ENCODE measurements around the gene IL1A.

The IL1A gene

DNA sequence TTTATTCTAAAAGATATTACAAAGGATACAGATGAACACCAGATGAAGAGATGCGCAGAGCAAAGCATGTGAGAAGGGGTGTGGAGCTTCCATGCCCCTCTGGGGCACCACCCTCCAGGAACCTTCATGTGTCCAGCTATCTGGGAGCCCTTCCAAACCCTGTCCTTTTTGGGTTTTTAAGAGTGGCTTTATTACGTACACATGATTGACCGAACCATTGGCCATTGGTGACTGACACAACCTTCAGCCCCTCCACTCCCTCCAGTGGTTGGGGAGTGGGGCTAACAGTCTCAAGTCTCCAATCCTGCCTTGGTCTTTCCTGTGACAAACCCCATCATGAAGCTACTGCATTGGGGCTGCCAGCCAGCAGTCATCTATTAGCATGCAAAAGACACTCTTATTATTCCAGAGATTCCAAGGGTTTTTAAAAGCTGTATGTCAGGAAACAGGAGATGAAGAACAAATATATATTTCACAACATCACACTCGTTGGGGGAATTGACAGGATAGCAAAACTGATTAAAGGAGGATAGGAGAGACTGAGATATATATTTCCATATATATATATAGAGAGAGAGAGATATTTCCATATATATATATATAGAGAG, 32.9 kb upstream of the IL1A start:
- DNase-seq: no peak

GRCh38 chr2:112814278-112814677, 30.0 kb upstream of the IL1A start:
- DNase-seq: no peak

GRCh38 chr2:112813280-112813966, 29.1 kb upstream of the IL1A start:
- DNase-seq: no peak

GRCh38 chr2:112812318-112813267, 28.3 kb upstream of the IL1A start:
- DNase-seq: no peak

GRCh38 chr2:112811841-112812306, 27.6 kb upstream of the IL1A start:
- no peak for DNase-seq

GRCh38 chr2:112811276-112811831, 27.1 kb upstream of the IL1A start:
- DNase-seq: no peak

DNA sequence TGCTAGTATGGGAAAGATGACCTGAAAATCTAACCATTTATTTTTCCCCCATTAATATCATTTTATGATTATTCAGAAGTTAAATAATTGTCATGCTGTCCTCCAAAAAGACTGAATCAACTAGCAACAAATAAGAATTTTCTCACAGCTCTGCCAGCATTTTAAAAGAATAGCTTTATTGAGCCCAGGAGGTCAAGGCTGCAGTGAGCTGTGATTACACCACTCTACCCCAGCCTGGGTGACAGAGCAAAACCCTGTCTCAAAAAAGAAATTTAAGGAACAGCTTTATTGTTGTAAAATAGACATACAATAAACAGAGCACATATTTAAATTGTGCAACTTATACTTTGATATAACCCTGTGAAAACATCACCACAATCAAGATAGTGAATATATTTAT, 24.8 kb upstream of the IL1A start:
- DNase-seq: no peak

DNA sequence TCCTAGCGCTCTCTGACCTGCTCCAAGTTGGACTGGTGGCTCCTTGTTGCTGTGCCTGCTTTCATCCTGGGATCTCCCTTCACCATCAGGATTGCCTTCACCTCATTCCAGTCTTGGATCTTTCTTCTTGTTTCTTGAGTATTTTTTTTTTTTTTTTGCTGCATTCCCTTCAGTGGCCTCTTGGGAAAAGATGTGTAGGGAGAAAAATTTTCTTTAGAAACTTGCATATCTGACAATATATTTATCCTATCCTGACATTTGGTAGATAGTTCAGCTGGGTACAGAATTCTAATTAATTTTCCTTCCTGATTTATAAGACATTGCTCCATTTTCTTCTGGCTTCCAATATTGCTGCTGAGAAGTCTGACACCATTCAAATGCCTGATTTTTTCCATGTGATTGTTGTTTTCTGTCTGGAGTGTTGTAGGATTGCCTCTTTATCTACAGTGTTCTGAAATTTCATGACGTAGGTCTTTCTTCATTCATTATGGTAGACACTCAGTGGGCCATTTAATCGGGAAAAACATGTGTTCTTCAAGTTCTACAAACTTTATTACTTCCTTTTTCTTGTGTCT, 23.0 kb upstream of the IL1A start:
- no peak for DNase-seq

GRCh38 chr2:112805542-112805941, 21.2 kb upstream of the IL1A start:
- no peak for DNase-seq

GRCh38 chr2:112803691-112804521, 19.6 kb upstream of the IL1A start:
- no peak for DNase-seq

DNA sequence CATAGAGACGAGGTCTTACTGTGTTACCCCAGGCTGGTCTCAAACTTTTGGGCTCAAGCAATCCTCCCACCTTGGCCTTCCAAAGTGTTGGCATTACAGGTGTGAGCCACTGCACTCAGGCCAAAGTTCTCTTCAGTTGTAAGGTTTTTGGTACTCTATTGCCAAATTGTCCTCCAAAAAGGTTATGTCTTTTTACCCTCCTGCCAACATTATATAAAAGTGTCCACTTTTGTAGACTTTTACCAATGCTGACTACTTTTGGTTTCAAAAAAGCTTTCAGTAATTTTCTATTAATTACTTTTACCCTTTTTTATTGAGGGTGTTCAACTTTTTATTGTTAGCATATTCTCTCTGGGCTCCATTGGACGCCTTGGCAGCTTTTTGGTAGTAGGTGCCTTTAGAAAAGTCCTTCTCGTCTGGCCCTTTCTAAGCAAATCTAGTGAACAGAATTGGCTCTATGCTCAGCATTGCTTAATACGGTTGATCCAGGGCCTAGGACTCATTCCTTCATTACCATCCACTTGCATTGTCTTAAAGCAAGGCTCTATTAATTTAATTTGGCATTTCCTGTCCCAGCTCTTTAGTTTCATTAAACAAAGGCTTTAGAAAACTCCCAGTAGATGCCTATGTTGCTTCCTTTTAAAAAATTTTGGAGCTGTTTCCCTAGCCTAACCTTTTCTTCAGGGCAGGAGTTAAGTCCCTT, 16.7 kb upstream of the IL1A start:
- DNase-seq: no peak

DNA sequence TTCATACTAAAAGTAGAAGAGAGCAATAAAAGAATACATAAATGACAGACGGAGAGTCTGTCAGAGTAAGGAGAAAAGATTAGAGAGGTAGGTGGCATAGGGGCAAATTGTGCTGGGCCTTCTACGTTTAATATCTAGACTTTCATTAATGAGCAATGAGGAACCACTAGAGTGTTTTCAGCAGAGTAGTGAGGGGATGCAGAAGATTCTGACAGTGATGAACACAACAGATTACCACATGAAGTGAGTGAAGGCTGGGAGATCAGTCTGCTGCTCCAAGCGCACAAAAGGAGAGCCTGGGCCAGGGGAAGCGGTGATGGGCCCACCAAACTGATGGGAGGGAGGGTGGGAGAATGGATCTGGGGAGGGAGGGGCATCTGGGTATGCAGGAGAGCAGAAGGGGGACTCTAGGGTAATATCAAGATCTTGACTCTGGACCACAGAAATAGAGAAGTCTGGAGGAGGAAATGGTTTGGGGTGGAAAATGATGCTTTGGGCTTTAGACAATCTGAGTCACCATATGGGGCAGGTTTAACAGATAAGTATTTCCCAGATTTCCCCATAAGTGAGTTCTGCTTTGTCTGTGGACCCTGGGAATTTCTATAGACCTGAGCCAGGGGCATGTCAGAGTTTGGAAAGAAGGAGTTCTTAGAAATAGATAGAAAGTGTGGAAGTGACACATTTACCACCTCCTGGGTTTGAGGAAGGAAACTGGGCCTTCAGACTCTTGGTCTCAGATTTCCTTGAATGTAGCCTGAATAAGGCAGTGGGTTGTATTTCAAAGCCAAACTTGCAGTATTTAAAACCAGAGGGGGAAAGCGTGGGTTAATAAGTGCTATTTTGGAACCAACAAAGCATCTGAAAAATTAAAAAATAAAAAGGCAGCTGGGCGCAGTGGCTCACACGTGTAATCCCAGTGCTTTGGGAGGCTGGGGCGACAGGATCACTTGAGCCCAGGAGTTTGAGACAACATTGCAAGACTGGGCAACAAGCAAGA, 15.0 kb upstream of the IL1A start:
- DNase-seq: no peak

DNA sequence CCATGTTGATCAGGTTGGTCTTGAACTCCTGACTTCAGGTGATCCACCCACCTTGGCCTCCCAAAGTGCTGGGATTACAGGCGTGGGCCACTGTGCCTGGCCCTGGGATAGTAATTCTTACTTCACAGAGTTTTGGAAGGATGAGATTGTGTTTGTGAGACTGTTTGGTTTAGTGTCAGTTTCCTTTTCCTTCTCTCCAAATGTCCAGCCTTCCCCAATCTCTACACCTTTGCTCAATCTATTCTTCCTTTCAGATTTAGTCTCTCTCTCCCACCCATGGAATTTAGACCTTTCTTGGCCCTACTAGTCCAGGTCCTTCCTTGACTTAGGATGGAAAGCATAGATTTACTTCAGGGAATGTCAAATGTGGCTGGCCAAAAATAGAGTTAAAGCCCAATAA, 12.2 kb upstream of the IL1A start:
- DNase-seq: no peak

DNA sequence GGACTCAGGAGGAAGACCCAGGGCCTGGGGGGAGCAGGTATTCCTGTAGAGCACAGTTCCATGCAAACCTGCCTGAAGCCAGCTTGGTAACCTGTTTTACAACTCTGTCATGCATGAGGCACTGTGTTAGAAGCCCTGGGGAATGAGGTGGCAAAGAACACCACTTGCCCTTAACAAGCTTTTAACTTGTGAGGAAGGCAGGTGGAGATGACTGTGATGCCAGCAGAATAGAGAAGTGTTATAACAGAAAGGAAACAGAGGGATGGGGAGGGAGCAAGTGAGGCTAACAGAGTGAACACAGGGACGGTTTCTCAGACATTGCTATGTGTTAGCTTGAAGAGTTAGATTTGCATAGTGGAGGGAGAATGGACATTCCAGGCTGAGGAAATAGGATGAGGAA, 11.5 kb upstream of the IL1A start:
- no peak for DNase-seq

GRCh38 chr2:112794841-112795240, 10.5 kb upstream of the IL1A start:
- no peak for DNase-seq

DNA sequence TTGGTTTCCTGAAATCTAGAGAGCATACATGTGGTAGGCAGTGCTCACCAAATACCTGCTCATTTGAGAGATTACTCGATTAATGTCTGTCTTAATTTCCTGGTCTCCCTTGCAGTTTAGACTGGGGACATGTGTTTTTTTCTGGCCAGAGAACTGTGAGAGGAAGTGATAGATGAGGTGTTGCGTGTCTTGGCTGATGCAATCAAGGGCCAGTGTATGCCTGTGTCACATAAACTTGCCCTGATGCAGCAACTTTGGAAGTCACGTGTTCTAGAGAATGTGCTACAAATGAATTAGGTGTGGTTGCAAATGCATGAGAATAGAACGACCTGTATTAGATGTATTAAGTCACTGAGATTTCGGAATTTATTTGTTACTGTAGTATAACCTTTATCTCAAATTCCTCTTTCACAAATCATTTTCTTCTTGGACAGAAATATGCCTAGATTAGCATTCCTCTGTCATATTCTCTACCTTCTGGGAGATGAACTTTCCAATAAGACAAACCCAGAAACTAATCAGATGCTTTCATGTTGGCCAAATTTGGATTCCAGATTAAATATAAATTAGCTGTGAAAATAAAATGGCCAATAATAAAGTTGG, 9.9 kb upstream of the IL1A start:
- DNase-seq: no peak

DNA sequence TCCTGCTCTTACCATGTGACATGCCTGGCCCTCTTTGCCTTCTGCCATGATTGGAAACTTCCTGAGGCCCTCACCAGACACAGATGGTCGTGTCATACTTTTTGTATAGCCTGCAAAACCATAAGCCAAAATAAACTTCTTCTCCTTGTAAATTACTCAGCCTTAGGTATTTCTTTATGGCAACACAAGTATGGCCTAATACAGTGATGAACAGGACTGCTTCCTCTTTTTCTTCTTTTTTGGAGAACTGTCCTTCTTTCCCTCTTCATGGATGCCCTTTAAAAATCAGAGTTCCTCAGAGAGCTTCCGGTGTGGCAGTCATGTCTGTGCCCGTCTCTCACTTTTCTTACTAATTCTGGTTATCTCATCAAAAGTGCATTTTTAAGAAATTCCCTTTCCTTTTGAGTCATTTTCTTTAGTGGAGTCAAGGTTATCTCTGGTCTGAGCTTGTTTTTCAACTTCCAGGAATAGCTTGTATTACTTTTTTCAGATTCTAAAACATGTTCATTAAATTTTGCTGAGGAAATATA, 9.2 kb upstream of the IL1A start:
- DNase-seq: no peak

- DNase-seq: no peak
Measured at GRCh38 chr2:112792419-112792818, 8.1 kb upstream of the IL1A start.

- no peak for DNase-seq
Measured at GRCh38 chr2:112791693-112792230, 7.5 kb upstream of the IL1A start.
